Naive thymus-derived CD8-positive, alpha-beta T cell (primary cell): Measurements from ENCODE around the gene PRM1. TPM values are rescaled to one million over a fixed set of nuclear protein-coding genes. Genes with fewer than 3 reads are reported as not detected.

Experiments used
- ATAC-seq, 2 donors: fragments of 150-1000 bp; cut with Tn5 transposase in 1 of 2; sonication (Bioruptor Pico), chemical (Tn5 transposase) in 1 of 2; 1 replicate in 1 of 2; 2 replicates in 1 of 2; pipeline ENCODE4 v1.10.0; 2021; ENCODE audit warnings: mild to moderate bottlenecking in 2 of 2, moderate library complexity in 2 of 2
- POLR2A ChIA-PET: fragments of 350-600 bp; sonication (Branson Sonifier 250); formaldehyde crosslinking; loops from one replicate; lab custom pipeline; 2021; ENCODE audit warnings: antibody characterized with exemption; lab: Charles Lee
- DNase-seq, 10 donors: peaks; one replicate each; pipeline versions ENCODE4 v3.0.0 to v3.0.0-alpha.2; 2020 to 2022
- H3K27ac Mint-ChIP-seq, 10 donors: one replicate each; pipeline ENCODE4 v1.8.0; 2020 to 2022; ENCODE audit warnings: mild to moderate bottlenecking in 10 of 10, mixed read lengths in 10 of 10, moderate library complexity in 4 of 10, inconsistent platforms in 1 of 10
- H3K27me3 Mint-ChIP-seq, 5 donors: one replicate each; pipeline ENCODE4 v1.8.0; 2021 to 2022; ENCODE audit warnings: mixed read lengths in 5 of 5
- H3K36me3 Mint-ChIP-seq, 3 donors: one replicate each; pipeline ENCODE4 v1.8.0; 2020 to 2022; ENCODE audit warnings: mixed read lengths in 3 of 3, mild to moderate bottlenecking in 2 of 3, inconsistent platforms in 1 of 3
- H3K4me1 Mint-ChIP-seq, 4 donors: one replicate each; pipeline ENCODE4 v1.8.0; 2021 to 2022; ENCODE audit warnings: mixed read lengths in 4 of 4
- H3K4me3 Mint-ChIP-seq, 10 donors: one replicate each; pipeline ENCODE4 v1.8.0; 2020 to 2022; ENCODE audit warnings: mild to moderate bottlenecking in 10 of 10, mixed read lengths in 10 of 10, moderate library complexity in 6 of 10, inconsistent platforms in 1 of 10
- H3K9me3 Mint-ChIP-seq, 9 donors: one replicate each; pipeline ENCODE4 v1.8.0; 2020 to 2022; ENCODE audit warnings: mixed read lengths in 9 of 9, mild to moderate bottlenecking in 3 of 9, inconsistent platforms in 1 of 9, moderate library complexity in 1 of 9
- polyA plus RNA-seq, 3 donors: library from polyadenylated mRNA; unstranded; fragments of 300-500 nt; fragmentation: Illumina TruSeq; gene quantifications; one replicate each; pipeline ENCODE4 v1.2.3, GENCODE V29; 2021
- total RNA-seq, 8 experiments: library from RNA in 2 of 8; stranded (reverse) in 2 of 8; gene quantifications; one replicate each; pipeline ENCODE4 v1.2.3 and lab custom pipeline; 2021 to 2026

PRM1 gene
- total RNA-seq (not detected), polyA plus RNA-seq (not detected), total RNA-seq (lab: John Stamatoyannopoulos, UW) (0 reads per million in 6 experiments)

GRCh38 chr16:11280616-11281522 lies at the start of gene PRM1:
Gene PRM1, minus strand, starts transcription at chr16:11281330. Its CDS starts 92 bp downstream, at chr16:11281238.
- H3K27ac Mint-ChIP-seq: peak within 1 kb of the TSS in 3 of 10 donors; percentile 5 to 63 (median 37)
- POLR2A ChIA-PET: no interaction called here
- no peak for DNase-seq
- no peak for ATAC-seq
- H3K4me3 Mint-ChIP-seq: no peak within 1 kb of the TSS
- no peaks in the 10 kb centered on the region for H3K27me3 Mint-ChIP-seq
- no peaks in the 10 kb centered on the region for H3K9me3 Mint-ChIP-seq
- peaks cover 0 to 12% (median 3%) of the 10 kb centered on the region in 4 donors for H3K4me1 Mint-ChIP-seq
- H3K36me3 Mint-ChIP-seq: no peaks in the 10 kb centered on the region

GRCh38 chr16:11330526-11331237 lies 49.6 kb upstream of the PRM1 start:
- Mint-ChIP-seq H3K4me3 (peak overlapping the region in 2 of 10 donors; percentile 11 to 38), H3K4me1 (peaks cover 11 to 48% (median 27%) of the 10 kb centered on the region in 4 donors), H3K9me3 (peaks cover 0 to 3% (median 0%) of the 10 kb centered on the region in 9 donors), H3K36me3 (no peaks in the 10 kb centered on the region), H3K27me3 (no peaks in the 10 kb centered on the region), H3K27ac (peak overlapping the region in 4 of 10 donors; percentile 22 to 78 (median 62))
- DNase-seq: no peak
- POLR2A ChIA-PET: interaction anchor here (0.7 to 1.7 kb wide), 5 partner anchors 10 to 75 kb away, joined by 3 to 5 read pairs (median 4); partner anchors contain the start of gene SOCS1
- no peak for ATAC-seq

GRCh38 chr16:11329891-11330290 lies 48.8 kb upstream of the PRM1 start:
- H3K4me3 Mint-ChIP-seq: no peak overlapping the region
- H3K36me3 Mint-ChIP-seq: no peaks in the 10 kb centered on the region
- H3K4me1 Mint-ChIP-seq: peaks cover 11 to 56% (median 33%) of the 10 kb centered on the region in 4 donors
- DNase-seq: no peak
- H3K27ac Mint-ChIP-seq: peak overlapping the region in 2 of 10 donors; percentile 82 to 85
- POLR2A ChIA-PET: interaction anchor here (1.0 to 1.7 kb wide), 5 partner anchors 9 to 74 kb away, joined by 3 to 5 read pairs (median 3); partner anchors contain the start of gene SOCS1
- peaks cover 0 to 3% (median 0%) of the 10 kb centered on the region in 9 donors for H3K9me3 Mint-ChIP-seq
- no peak for ATAC-seq
- H3K27me3 Mint-ChIP-seq: no peaks in the 10 kb centered on the region

- H3K36me3 Mint-ChIP-seq: no peaks in the 10 kb centered on the region
- H3K27ac Mint-ChIP-seq: peak overlapping the region; percentile 30 to 93 (median 78)
- no peaks in the 10 kb centered on the region for H3K27me3 Mint-ChIP-seq
- peak overlapping the region; percentile 14 to 83 (median 74) for H3K4me3 Mint-ChIP-seq
- peaks cover 13 to 59% (median 36%) of the 10 kb centered on the region in 4 donors for H3K4me1 Mint-ChIP-seq
- POLR2A ChIA-PET: interaction anchor here (0.9 to 1.7 kb wide), 6 partner anchors 10 to 73 kb away, joined by 3 to 5 read pairs (median 4); partner anchors contain the start of gene SOCS1
- DNase-seq (no peak), ATAC-seq (peak; percentile 24 to 36)
- H3K9me3 Mint-ChIP-seq: peaks cover 0 to 3% (median 0%) of the 10 kb centered on the region in 9 donors
These were observed 48.0 kb upstream of the PRM1 start for GRCh38 chr16:11329071-11329491.

GRCh38 chr16:11328172-11329070 lies 47.3 kb upstream of the PRM1 start:
- DNase-seq (peak in 9 of 10 donors; percentile 13 to 78 (median 44)), ATAC-seq (peak; percentile 92 to 94)
- POLR2A ChIA-PET: interaction anchor here (0.9 to 1.2 kb wide), 6 partner anchors 9 to 73 kb away, joined by 3 to 5 read pairs (median 3); partner anchors contain the start of gene SOCS1
- H3K4me3 Mint-ChIP-seq: peak overlapping the region; percentile 14 to 83 (median 74)
- no peaks in the 10 kb centered on the region for H3K36me3 Mint-ChIP-seq
- H3K27ac Mint-ChIP-seq: peak overlapping the region; percentile 61 to 93 (median 78)
- H3K4me1 Mint-ChIP-seq: peaks cover 13 to 59% (median 36%) of the 10 kb centered on the region in 4 donors
- H3K27me3 Mint-ChIP-seq: no peaks in the 10 kb centered on the region
- peaks cover 0 to 3% (median 0%) of the 10 kb centered on the region in 9 donors for H3K9me3 Mint-ChIP-seq

- Mint-ChIP-seq H3K9me3 (peaks cover 0 to 3% (median 0%) of the 10 kb centered on the region in 9 donors), H3K36me3 (no peaks in the 10 kb centered on the region), H3K4me1 (peaks cover 13 to 59% (median 37%) of the 10 kb centered on the region in 4 donors), H3K27me3 (no peaks in the 10 kb centered on the region), H3K4me3 (peak overlapping the region in 4 of 10 donors; percentile 38 to 71 (median 62)), H3K27ac (peak overlapping the region in 5 of 10 donors; percentile 47 to 93 (median 85))
- no peak for DNase-seq
- ATAC-seq: no peak
- POLR2A ChIA-PET: interaction anchor here (0.9 to 1.2 kb wide), 5 partner anchors 13 to 72 kb away, joined by 3 to 5 read pairs (median 3); partner anchors contain the start of gene SOCS1
These were observed 46.4 kb upstream of the PRM1 start for GRCh38 chr16:11327277-11328171.

GRCh38 chr16:11326737-11327276 lies 45.7 kb upstream of the PRM1 start:
- Mint-ChIP-seq H3K9me3 (peaks cover 0 to 3% (median 0%) of the 10 kb centered on the region in 9 donors), H3K4me3 (peak overlapping the region in 1 of 10 donors; percentile 54), H3K4me1 (peaks cover 16 to 59% (median 37%) of the 10 kb centered on the region in 4 donors), H3K27ac (peak overlapping the region in 7 of 10 donors; percentile 12 to 86 (median 48)), H3K27me3 (no peaks in the 10 kb centered on the region), H3K36me3 (no peaks in the 10 kb centered on the region)
- POLR2A ChIA-PET: no interaction called here
- DNase-seq: no peak
- ATAC-seq: no peak

- DNase-seq (no peak), ATAC-seq (no peak)
- no peaks in the 10 kb centered on the region for H3K36me3 Mint-ChIP-seq
- POLR2A ChIA-PET: no interaction called here
- no peaks in the 10 kb centered on the region for H3K27me3 Mint-ChIP-seq
- H3K9me3 Mint-ChIP-seq: peaks cover 0 to 3% (median 0%) of the 10 kb centered on the region in 9 donors
- H3K27ac Mint-ChIP-seq: peak overlapping the region in 3 of 10 donors; percentile 51 to 86 (median 60)
- no peak overlapping the region for H3K4me3 Mint-ChIP-seq
- peaks cover 16 to 59% (median 37%) of the 10 kb centered on the region in 4 donors for H3K4me1 Mint-ChIP-seq
These were observed 45.1 kb upstream of the PRM1 start for GRCh38 chr16:11326084-11326736.

- Mint-ChIP-seq H3K9me3 (peaks cover 0 to 3% (median 0%) of the 10 kb centered on the region in 9 donors), H3K27me3 (no peaks in the 10 kb centered on the region), H3K27ac (peak overlapping the region in 2 of 10 donors; percentile 2 to 60), H3K36me3 (no peaks in the 10 kb centered on the region), H3K4me3 (no peak overlapping the region), H3K4me1 (peaks cover 16 to 54% (median 36%) of the 10 kb centered on the region in 4 donors)
- no peak for DNase-seq
- no peak for ATAC-seq
- POLR2A ChIA-PET: interaction anchor here (1.1 to 1.3 kb wide), 2 partner anchors 9 to 29 kb away, joined by 3 read pairs; no protein-coding TSS in a partner anchor
These were observed 44.4 kb upstream of the PRM1 start for GRCh38 chr16:11325404-11326083.
